A549 treated with dexamethasone at 1 μM for 4 hours (cell line): Measurements from ENCODE around the gene ZNF654. TPM values are rescaled to one million over a fixed set of nuclear protein-coding genes. Genes with fewer than 3 reads are reported as not detected.

Source experiments
- total RNA-seq: library from RNA; stranded (reverse); fragments of 200-300 nt; extraction: Qiagen RNA extraction; gene quantifications from 5 replicates; pipeline ENCODE4 v1.2.3, GENCODE V29; 2022

ZNF654 gene
- total RNA-seq, result 3.6 to 4.8 TPM (median 4.1 TPM) in 5 replicates

DNA sequence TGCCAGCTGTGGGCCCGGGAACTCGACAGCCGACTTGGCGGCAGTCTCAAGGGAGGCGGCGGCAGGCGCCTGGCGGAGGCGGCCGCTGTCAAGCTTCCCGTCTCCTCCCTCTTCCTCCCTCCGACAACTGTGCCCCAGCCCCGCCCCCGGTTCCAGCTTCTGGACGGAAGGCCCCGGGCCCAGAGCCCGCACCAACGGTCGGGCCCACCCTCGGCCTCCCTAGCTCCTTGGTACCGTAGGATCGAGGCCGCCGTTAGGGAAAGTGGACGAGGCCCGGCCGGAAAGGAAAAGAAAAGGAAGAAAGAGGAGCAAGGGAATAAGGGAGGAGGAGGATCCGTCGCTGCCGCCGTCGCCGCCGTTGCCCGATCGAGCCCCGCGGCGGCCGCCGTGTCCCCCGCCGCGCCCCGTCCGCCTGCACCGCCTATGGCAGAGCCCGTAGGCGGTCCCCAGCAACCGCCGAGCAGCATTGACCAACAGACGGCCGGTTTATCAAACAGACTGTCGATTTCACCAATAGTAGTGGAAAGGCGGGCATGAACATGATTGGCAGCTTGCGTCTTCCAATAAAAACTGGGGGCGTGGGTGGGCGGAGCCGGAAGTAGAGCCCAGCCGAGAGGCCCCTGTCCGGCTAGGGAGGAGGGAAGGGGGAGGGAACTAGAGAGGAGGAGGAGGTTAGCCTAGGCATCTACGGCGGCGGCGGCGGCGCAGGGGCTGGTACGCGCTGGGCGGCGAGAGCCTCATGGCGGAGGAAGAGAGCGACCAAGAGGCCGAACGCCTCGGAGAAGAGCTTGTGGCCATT lies at the start of gene ZNF654, which contains the start of gene CGGBP1:
ZNF654 (plus strand) TSS at position 675 of the 799 bp plus-strand sequence; CDS start at position 740, 65 bp downstream.
CGGBP1 (minus strand) TSS at position 425 of the 799 bp plus-strand sequence. CDS start 3,029 bp downstream, outside the sequence.

DNA sequence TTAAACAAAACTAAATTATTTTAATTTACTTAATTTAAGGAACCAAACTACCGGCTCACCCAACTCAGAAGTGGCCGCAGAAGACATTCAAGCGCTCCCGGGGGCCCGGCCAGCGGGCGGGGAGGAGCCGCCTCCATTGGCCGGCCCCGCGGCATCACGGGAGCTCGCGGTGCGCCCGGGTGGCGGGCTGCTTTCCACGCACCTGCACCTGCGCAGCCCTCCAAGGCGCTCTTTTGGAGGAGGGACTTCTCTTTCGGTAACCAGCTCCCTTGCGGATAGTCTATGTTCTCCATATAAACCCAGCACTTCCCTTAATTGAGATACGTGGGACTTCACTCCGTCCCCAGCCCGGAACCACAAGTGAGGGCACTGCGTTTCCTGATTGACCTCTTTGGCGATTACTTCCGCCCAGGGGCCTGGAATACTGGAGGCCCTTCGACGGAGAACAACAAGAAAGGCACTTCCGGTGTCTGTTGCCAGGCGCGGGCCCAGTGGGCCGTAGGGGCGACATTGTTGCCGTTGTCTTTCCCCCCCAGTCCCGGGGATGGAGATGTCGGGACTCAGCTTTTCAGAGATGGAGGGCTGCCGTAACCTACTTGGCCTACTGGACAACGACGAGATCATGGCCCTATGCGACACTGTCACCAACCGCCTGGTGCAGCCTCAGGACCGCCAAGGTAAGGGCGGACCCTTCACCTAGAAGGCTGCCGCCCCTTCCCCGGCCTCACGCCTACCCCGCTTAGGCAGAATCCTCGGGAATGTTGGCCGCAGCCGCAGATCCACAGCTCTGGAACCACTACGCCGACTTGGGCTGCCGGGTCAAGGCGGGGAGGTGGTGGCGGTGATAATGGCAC lies 90.7 kb downstream of the ZNF654 start, which contains the start of gene C3orf38:
C3orf38 (plus strand) TSS at position 451 of the 854 bp plus-strand sequence; CDS start at position 545, 94 bp downstream.

Other genes starting within 250 kb of the ZNF654 start
- gene CGGBP1, start 250 bp upstream of the ZNF654 start, total RNA-seq, result 29.5 to 45.3 TPM (median 39.1 TPM) in 5 replicates
- gene C3orf38, start 90.7 kb downstream of the ZNF654 start, total RNA-seq, result 18.6 to 20.9 TPM (median 20.5 TPM) in 5 replicates